MM.1S (cell line): ENCODE data around the gene SWAP70.

ENCODE experiments used
- DNase-seq: peaks from one replicate; pipeline ENCODE4 v3.0.0-alpha.2; 2015
- H2AFZ ChIP-seq: fragments of 300-600 bp; sonication (generic); 2 replicates; pipeline ENCODE4 v1.6.0; 2016; ENCODE audit warnings: antibody characterized with exemption, low read length
- H3F3A ChIP-seq: fragments of 300-600 bp; sonication (generic); 2 replicates; pipeline ENCODE4 v1.6.1; 2016; ENCODE audit warnings: mild to moderate bottlenecking, antibody characterized with exemption, low read length, moderate library complexity, mixed read lengths; ENCODE audit not compliant: insufficient read depth
- H3K27ac ChIP-seq: fragments of 300-600 bp; sonication (generic); 2 replicates; pipeline ENCODE4 v1.5.1; 2016; ENCODE audit warnings: mild to moderate bottlenecking, low read length
- H3K27me3 ChIP-seq: fragments of 300-600 bp; sonication (generic); replicated peaks from 2 replicates; pipeline ENCODE4 v1.6.0; 2016; ENCODE audit warnings: low read length; ENCODE audit not compliant: insufficient read depth
- H3K36me3 ChIP-seq: fragments of 300-600 bp; sonication (generic); replicated peaks from 2 replicates; pipeline ENCODE4 v1.6.1; 2016; ENCODE audit warnings: mild to moderate bottlenecking, low read length, mixed read lengths; ENCODE audit not compliant: insufficient read depth
- H3K4me1 ChIP-seq: fragments of 300-600 bp; sonication (generic); 2 replicates; pipeline ENCODE4 v1.6.1; 2016; ENCODE audit warnings: low read length, mixed read lengths
- H3K4me2 ChIP-seq: fragments of 300-600 bp; sonication (generic); 2 replicates; pipeline ENCODE4 v1.6.0; 2016; ENCODE audit warnings: low read depth, low read length
- H3K4me3 ChIP-seq: fragments of 300-600 bp; sonication (generic); 2 replicates; pipeline ENCODE4 v1.5.1; 2016; ENCODE audit warnings: low read length, mixed read lengths
- H3K79me2 ChIP-seq: fragments of 300-600 bp; sonication (generic); 2 replicates; pipeline ENCODE4 v1.6.1; 2016; ENCODE audit warnings: mixed run types, low read length, mixed read lengths
- H3K9ac ChIP-seq: fragments of 300-600 bp; sonication (generic); 2 replicates; pipeline ENCODE4 v1.6.1; 2016; ENCODE audit warnings: low read length, mixed read lengths
- H3K9me2 ChIP-seq: fragments of 300-600 bp; sonication (generic); replicated peaks from 2 replicates; pipeline ENCODE4 v1.6.1; 2016; ENCODE audit warnings: mild to moderate bottlenecking, low read length, mixed read lengths; ENCODE audit not compliant: insufficient read depth
- H3K9me3 ChIP-seq: fragments of 300-600 bp; sonication (generic); replicated peaks from 2 replicates; pipeline ENCODE4 v1.6.1; 2016; ENCODE audit warnings: mild to moderate bottlenecking, low read length, mixed read lengths; ENCODE audit not compliant: insufficient read depth
- H4K20me1 ChIP-seq: fragments of 300-600 bp; sonication (generic); 2 replicates; pipeline ENCODE4 v1.6.1; 2016; ENCODE audit warnings: mild to moderate bottlenecking, low read length, moderate library complexity, mixed read lengths; ENCODE audit not compliant: insufficient read depth
- CTCF ChIP-seq: fragments of 300-600 bp; sonication (generic); IDR thresholded peaks from 2 replicates; pipeline ENCODE4 v1.5.1; 2016; ENCODE audit warnings: antibody characterized with exemption, low read length, mixed read lengths
- EZH2 ChIP-seq: fragments of 300-600 bp; sonication (generic); optimal IDR thresholded peaks from 2 replicates; pipeline ENCODE3; 2017; ENCODE audit warnings: low read depth, mild to moderate bottlenecking, antibody characterized with exemption, low read length, mixed read lengths
- EZH2phosphoT487 ChIP-seq: fragments of 300-600 bp; sonication (generic); IDR thresholded peaks from 2 replicates; pipeline ENCODE4 v1.6.1; 2018; ENCODE audit warnings: antibody characterized with exemption, low read length

The SWAP70 gene

GRCh38 chr11:9616858-9617257 lies 47.0 kb upstream of the SWAP70 start:
- Histone ChIP-seq H3K4me2 (no peak overlapping the region), H3K4me1 (0 out of 2 replicates have a peak, but pooled peaks cover 4% of the 10 kb centered on the region), H3K27ac (no peak overlapping the region)

GRCh38 chr11:9617940-9618339 lies 45.9 kb upstream of the SWAP70 start:
- Histone ChIP-seq H3K4me2 (no peak overlapping the region), H4K20me1 (no peaks in the 10 kb centered on the region), H3K9ac (no peak overlapping the region), H3K36me3 (no peaks in the 10 kb centered on the region), H3K9me3 (no peaks in the 10 kb centered on the region), H3F3A (peaks cover 18% of the 10 kb centered on the region), H3K27me3 (no peaks in the 10 kb centered on the region), H2AFZ (no peak overlapping the region), H3K79me2 (no peaks in the 10 kb centered on the region), H3K27ac (no peak overlapping the region), H3K4me1 (0 out of 2 replicates have a peak, but pooled peaks cover 4% of the 10 kb centered on the region), H3K4me3 (no peak overlapping the region), H3K9me2 (no peaks in the 10 kb centered on the region)
- no peak for TF ChIP-seq EZH2phosphoT487
- TF ChIP-seq EZH2 = no peak
- no peak for TF ChIP-seq CTCF
- DNase-seq = no peak

More at GRCh38 chr11:9616858-9617257, 47.0 kb upstream of the SWAP70 start:
- H3K79me2 ChIP-seq = no peaks in the 10 kb centered on the region
- H3K9me2 ChIP-seq = no peaks in the 10 kb centered on the region
- H3K9me3 ChIP-seq = no peaks in the 10 kb centered on the region
- DNase-seq = no peak
- no peak overlapping the region for H3K9ac ChIP-seq
- H3K36me3 ChIP-seq = no peaks in the 10 kb centered on the region
- H3K4me3 ChIP-seq = no peak overlapping the region
- TF ChIP-seq EZH2 = no peak
- no peak for TF ChIP-seq CTCF
- no peak for TF ChIP-seq EZH2phosphoT487
- no peak overlapping the region for H2AFZ ChIP-seq
- no peaks in the 10 kb centered on the region for H4K20me1 ChIP-seq
- no peaks in the 10 kb centered on the region for H3K27me3 ChIP-seq
- peaks cover 18% of the 10 kb centered on the region for H3F3A ChIP-seq

- Histone ChIP-seq H3K4me3 (no peak overlapping the region), H3K27me3 (no peaks in the 10 kb centered on the region), H2AFZ (no peak overlapping the region), H3K79me2 (no peaks in the 10 kb centered on the region), H3K27ac (no peak overlapping the region), H3F3A (peaks cover 12% of the 10 kb centered on the region), H3K4me2 (no peak overlapping the region), H3K9me3 (no peaks in the 10 kb centered on the region), H3K36me3 (no peaks in the 10 kb centered on the region), H3K4me1 (0 out of 2 replicates have a peak, but pooled peaks cover 4% of the 10 kb centered on the region), H4K20me1 (no peaks in the 10 kb centered on the region), H3K9ac (no peak overlapping the region), H3K9me2 (no peaks in the 10 kb centered on the region)
- DNase-seq = no peak
- TF ChIP-seq CTCF = no peak
- no peak for TF ChIP-seq EZH2
- TF ChIP-seq EZH2phosphoT487 = no peak
These were observed 44.9 kb upstream of the SWAP70 start for GRCh38 chr11:9619004-9619403.
